GM18517 (cell line): ENCODE data around the gene LLGL1.
"Not testable (repeated sequence)": the region's sequence is repeated elsewhere in the genome, so short reads cannot be mapped to it uniquely, and the experiment has no call there.

Source experiments
- ATAC-seq: cut with Tn5 transposase; IDR thresholded peaks from one replicate; pipeline ENCODE4 v1.9.1; 2021; ENCODE audit warnings: mild to moderate bottlenecking, moderate library complexity; ENCODE audit not compliant: unreplicated experiment

Gene LLGL1

GRCh38 chr17:18191967-18192366, 33.5 kb upstream of the LLGL1 start:
- no peak for ATAC-seq

DNA sequence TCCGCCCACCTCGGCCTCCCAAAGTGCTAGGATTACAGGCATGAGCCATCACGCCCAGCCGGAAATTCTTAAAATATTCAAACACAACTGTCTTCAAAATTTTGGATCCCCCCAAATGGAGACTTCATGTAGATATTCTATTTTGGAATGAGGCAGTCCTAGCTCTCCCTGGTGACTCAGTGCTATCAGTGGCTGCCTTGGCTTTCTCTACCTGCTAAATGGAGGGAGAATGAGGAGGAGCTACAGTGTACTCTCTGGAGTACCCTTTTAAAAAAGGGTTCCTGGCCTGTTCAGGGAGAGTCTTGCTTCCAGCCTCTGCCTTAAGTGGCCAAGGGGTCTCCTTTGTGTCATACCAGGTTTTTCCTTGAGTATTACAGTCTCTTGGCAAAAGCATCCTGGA, 31.0 kb upstream of the LLGL1 start:
- ATAC-seq, result no peak

GRCh38 chr17:18194804-18195203, 30.6 kb upstream of the LLGL1 start:
- no peak for ATAC-seq

GRCh38 chr17:18195246-18195645, 30.2 kb upstream of the LLGL1 start:
- ATAC-seq, result no peak

DNA sequence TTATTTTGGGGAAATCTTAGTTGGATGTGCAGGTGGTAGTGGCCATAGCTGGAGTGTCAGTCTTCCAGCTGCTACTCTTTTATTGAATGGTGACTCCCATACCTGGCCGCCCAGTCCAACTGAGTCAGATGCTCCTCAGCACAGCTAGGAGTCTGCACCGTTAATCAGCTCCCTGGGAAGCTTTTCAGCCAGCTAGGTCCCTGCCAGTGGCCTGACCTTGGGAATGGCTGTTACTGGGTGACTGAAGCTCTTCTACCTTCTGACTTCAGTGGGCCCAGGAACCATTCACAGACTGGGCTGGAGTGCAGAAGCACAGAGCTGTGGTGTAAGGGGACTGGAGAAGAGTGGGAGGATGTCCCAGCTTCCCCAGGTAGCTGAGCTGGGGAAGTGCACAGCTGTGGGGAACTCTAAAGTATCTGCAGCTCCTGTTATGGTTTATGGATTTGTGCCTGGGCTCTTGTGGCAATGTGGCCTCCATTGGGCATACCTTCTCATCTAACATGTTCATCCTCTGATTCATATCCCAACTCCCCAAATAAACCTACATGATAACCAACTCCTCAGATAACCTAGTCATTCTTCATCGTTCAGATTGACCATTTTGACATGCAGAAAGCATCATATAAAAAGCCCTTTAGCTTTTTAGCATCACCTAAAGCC, 27.8 kb upstream of the LLGL1 start:
- ATAC-seq, result no peak

GRCh38 chr17:18198530-18198929, 26.9 kb upstream of the LLGL1 start:
- no peak for ATAC-seq

DNA sequence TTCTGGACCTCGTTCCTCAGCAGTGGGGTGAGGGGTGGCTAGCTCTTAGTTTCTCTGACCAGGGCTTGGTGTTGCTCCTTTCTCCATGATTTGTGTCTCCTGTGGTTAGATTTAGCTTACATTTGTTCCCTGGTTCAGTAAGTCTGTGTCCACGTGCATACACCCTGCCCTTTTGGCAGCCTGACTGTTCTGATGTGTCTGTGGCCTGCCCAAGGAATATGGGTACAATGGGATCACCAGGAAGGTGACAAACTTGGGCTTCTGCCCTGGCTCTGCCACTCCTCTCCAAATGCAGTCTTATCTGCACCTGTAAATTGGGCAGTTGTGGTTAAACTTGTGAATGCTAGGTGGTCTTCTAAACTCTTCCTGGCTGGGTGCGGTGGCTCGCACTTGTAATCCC, 24.3 kb upstream of the LLGL1 start:
- no peak for ATAC-seq

DNA sequence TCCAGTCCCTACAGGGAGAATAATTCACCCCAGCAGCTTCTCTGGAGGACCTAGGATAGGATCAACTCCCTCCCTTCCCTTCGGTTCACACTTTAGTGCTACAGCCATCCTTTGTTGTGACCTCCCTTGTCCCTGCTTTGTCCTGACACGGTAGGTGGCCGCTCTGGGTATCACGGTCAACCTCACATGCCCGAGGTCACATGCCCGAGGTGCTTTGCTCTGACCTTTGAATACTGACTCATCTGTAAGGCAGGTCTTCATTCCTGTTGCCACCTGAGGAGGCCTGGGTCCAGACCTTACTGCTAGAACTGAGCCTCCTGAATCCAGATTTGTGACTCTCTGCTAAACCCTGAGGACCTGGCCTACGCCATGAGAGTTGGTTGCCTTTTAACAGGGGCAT, 22.1 kb upstream of the LLGL1 start:
- no peak for ATAC-seq

DNA sequence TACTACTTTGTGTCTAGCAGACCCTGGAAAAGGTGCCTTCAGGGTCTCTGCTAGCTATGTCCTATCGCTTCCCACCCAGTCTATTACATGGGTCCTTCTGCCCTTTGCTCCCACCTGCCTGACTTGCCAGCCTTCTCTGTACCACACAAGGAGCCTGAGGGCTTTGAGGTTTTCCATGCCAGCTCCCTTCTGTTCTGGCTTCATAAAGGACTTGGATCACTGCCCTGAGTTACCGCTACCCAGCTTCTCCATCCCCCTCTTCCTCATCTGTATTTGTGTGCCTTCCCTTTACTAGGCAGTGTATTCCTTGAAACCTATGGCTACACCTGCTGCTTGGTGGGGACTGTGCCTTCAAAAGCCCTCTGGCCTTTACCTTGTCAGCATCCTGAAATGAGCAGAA, 19.6 kb upstream of the LLGL1 start:
- ATAC-seq, result no peak

GRCh38 chr17:18206962-18207361, 18.5 kb upstream of the LLGL1 start:
- ATAC-seq, result no peak

DNA sequence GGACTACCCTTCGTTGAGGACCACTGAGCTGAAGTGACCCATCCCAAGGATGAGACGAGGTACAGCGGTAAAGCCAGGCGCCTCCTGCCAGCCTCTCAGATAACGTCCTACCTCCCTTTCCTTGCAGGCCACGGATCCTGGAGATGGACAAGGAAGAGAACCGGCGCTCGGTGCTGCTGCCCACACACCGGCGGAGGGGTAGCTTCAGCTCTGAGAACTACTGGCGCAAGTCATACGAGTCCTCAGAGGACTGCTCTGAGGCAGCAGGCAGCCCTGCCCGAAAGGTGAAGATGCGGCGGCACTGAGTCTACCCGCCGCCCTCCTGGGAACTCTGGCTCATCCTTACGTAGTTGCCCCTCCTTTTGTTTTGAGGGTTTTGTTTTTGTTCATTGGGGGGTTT, 17.3 kb upstream of the LLGL1 start:
- ATAC-seq, result no peak

- ATAC-seq, result no peak
Observed at GRCh38 chr17:18213666-18214270, 11.7 kb upstream of the LLGL1 start.

GRCh38 chr17:18216906-18217305, 8.5 kb upstream of the LLGL1 start:
- not testable (repeated sequence) for ATAC-seq

GRCh38 chr17:18217412-18218015, 7.9 kb upstream of the LLGL1 start:
- ATAC-seq, result no peak

- no peak for ATAC-seq
Observed at GRCh38 chr17:18218756-18219415, 6.5 kb upstream of the LLGL1 start.

DNA sequence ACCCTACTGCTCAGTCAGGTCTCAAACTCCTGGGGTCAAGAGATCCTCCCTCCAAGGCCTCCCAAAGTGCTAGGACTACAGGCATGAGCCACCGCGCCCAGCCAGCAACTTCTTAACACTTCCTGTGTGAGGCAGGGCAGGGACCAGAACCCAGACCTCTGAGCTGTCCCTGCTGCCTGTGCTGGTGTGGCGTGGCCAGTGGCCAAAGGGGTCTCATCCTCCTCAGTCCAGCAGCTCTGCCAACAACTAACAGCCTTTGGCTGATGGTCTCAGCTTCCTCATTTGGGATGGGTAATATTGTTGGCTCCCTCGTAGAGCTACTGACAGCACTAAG, 1.4 kb upstream of the LLGL1 start:
- no peak for ATAC-seq

GRCh38 chr17:18224387-18225120, 881 bp upstream of the LLGL1 start:
- no peak for ATAC-seq

DNA sequence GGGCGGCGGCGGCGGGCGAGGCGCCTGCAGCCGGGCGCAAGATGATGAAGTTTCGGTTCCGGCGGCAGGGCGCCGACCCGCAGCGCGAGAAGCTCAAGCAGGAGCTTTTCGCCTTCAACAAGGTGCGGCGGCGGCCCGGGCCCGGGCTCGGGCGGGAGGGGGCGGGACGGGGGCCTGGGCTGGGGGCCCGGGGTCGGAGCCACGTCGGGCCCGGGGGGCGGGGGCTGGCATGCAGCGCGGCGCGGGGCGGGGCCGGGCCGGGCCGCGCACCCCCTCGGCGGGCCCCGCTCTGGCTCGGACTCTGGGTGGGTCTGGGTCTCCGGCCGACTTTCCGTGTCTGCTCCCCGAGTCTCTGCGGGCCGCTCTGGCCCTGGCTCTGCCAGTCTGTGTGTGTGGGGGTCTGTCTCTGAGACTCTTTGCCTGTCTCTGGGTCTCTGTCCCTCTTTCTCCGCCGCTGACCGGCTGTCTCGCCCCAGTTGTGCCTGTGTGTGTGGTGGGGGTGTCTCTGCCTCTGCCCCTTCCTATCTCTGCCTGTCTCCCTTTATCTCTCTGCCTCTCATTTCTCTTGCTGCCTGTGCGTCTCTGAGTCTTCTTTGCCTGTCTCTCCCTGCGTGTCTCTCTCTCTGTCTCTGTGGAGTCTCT, 328 bp downstream of the LLGL1 start:
- ATAC-seq, result peak; percentile 11

GRCh38 chr17:18226284-18226945, 980 bp downstream of the LLGL1 start:
- no peak for ATAC-seq

- no peak for ATAC-seq
Observed at GRCh38 chr17:18227635-18228034, 2.2 kb downstream of the LLGL1 start.
